H1 (cell line): Measurements from ENCODE around the gene EPSTI1. TPM values are rescaled to one million over a fixed set of nuclear protein-coding genes. Genes with fewer than 3 reads are reported as not detected.

Experiments used
- CBX5 ChIP-seq: fragments of 300-800, 300-1000 bp; sonication (generic); IDR thresholded peaks from 2 replicates; pipeline ENCODE4 v1.7.1; 2016; ENCODE audit warnings: antibody characterized with exemption, low read length, low read depth
- EGR1 ChIP-seq: IDR thresholded peaks from 2 replicates; pipeline ENCODE4 v1.6.1; 2011; ENCODE audit warnings: low read depth, low read length, borderline replicate concordance
- JUND ChIP-seq: IDR thresholded peaks from 2 replicates; pipeline ENCODE4 v1.6.1; 2011; ENCODE audit warnings: mild to moderate bottlenecking, improper control_type of control experiment, low read length
- KDM1A ChIP-seq: fragments of 200-600, 300-600 bp; sonication (generic); IDR thresholded peaks from 2 replicates; pipeline ENCODE4 v1.7.1; 2016; ENCODE audit warnings: mild to moderate bottlenecking, low read length, borderline replicate concordance
- NANOG ChIP-seq: IDR thresholded peaks from 2 replicates; pipeline ENCODE4 v1.6.1; 2011; ENCODE audit warnings: low read length, low read depth, mild to moderate bottlenecking, inconsistent platforms; ENCODE audit not compliant: insufficient read depth, poor library complexity, severe bottlenecking
- NRF1 ChIP-seq: IDR thresholded peaks from 2 replicates; pipeline ENCODE4 v1.6.1; 2011; ENCODE audit warnings: mild to moderate bottlenecking, low read depth, low read length, improper control_type of control experiment
- polyA plus RNA-seq, 7 experiments: library from polyadenylated mRNA; depleted of rRNA in 3 of 7; stranded (reverse) in 5 of 7; unstranded in 2 of 7; fragments of >200 nt in 5 of 7; fragments of 200-250 nt in 2 of 7; gene quantifications; 1 replicate in 5 of 7; 2 replicates in 1 of 7; 4 replicates in 1 of 7; pipeline versions ENCODE4 v1.2.1 to v1.2.3, GENCODE V29; 2011 to 2013; ENCODE audit warnings: missing spikeins in 2 of 7, mixed read lengths in 2 of 7
- total RNA-seq: library from RNA; stranded (reverse); fragmentation: NEBNext Ultra II Directional; extraction: Animal tissue kit (Norgen Biotek cat#: 25700); gene quantifications from 2 replicates; pipeline ENCODE4 v1.2.1, GENCODE V29; 2021

Gene EPSTI1
- total and polyA plus RNA-seq, 2 of the 8 experiments (the other 6 are each of a cell fraction or from before 2014, with no cell fraction given): 0.23 to 0.37 TPM

DNA sequence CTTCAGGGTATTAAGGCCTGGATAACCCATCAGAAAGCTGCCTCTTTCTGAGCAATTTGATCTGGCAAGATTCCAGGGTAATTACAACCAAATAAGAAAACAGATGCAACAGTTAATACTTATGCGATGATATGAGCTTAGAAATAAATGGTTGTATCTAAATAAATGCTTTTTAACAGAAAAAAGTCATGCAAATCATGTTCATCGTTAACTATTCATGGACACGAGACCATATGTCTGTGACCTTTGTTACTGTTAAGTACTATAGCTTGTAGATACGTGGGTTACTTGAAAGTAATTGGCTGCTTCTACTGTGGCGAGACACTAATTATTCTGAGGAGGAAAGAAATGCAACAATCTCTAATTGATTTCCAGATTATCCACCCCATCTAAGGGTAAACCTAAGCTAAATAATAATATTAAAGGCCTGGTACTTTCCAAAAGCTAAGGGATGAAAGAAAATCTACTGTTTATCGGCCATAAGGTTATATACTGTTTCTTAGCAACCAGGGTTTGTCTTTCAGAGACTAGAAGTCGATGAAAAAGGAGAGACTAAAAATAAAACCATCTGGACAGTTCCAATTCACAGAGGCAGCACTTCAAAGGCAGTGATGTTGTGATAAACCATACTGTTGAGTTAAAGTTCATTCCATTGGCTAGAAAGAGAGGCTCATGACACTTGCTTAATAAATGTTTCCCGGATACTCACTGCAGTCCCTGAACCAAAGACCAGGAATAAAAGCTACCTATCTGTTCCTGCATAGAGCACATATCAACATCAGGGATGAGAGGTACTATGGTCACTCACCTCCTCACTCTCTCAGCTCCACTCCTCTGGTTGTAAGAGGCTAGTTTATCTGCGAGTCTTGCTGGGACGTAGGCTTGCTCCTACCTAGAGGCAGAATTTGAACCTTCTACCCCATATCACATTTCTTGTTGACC, 1.5 kb downstream of the EPSTI1 start (continued):
- TF ChIP-seq CBX5 (no peak), EGR1 (no peak), NANOG (no peak), JUND (no peak), KDM1A (no peak), NRF1 (no peak)
